AG04449 (cell line): ENCODE data around the gene SLC17A8.
"Not testable (repeated sequence)": the region's sequence is repeated elsewhere in the genome, so short reads cannot be mapped to it uniquely, and the experiment has no call there.

Experiments
- CTCF ChIA-PET: fragments of 350-600 bp; formaldehyde crosslinking; extraction: SDS; loops from one replicate; lab custom pipeline; 2021; ENCODE audit warnings: antibody characterized with exemption; lab: Yijun Ruan, JAX
- POLR2A ChIA-PET: fragments of 400-600, 350-600 bp; formaldehyde crosslinking; extraction: SDS; loops from one replicate; lab custom pipeline; 2020; ENCODE audit warnings: antibody characterized with exemption, inconsistent platforms; lab: Yijun Ruan, JAX
- DNase-seq: peaks from one replicate; pipeline ENCODE4 v3.0.0-alpha.2; 2010; ENCODE audit warnings: low read depth, low spot score
- H3K4me3 ChIP-seq: 2 replicates; pipeline ENCODE4 v1.5.1; 2011; ENCODE audit warnings: low read depth, mild to moderate bottlenecking, control low read depth, low read length
- CTCF ChIP-seq: IDR thresholded peaks from one replicate; pipeline ENCODE4 v1.5.1; 2011; ENCODE audit warnings: mild to moderate bottlenecking, moderate library complexity, low read length, control low read depth, inconsistent platforms; ENCODE audit not compliant: insufficient read depth; ENCODE audit errors: missing control alignments

SLC17A8 gene

GRCh38 chr12:100356644-100357223 lies at the start of gene SLC17A8:
Gene SLC17A8, plus strand, starts transcription at chr12:100357074. Its CDS starts 318 bp downstream, at chr12:100357392.
- POLR2A ChIA-PET: no interaction called here
- CTCF ChIA-PET: interaction anchor here (3.6 kb wide), 1 partner anchor 8 kb away, joined by 22 read pairs; no protein-coding TSS in a partner anchor
- DNase-seq: no peak
- no peak within 1 kb of the TSS for H3K4me3 ChIP-seq
- no peak for TF ChIP-seq CTCF

- POLR2A ChIA-PET, DNase-seq, H3K4me3 ChIP-seq, CTCF ChIA-PET: not testable (repeated sequence)
Measured at GRCh38 chr12:100308138-100308537, 48.7 kb upstream of the SLC17A8 start.

- H3K4me3 ChIP-seq: no peak overlapping the region
- TF ChIP-seq CTCF: no peak
- ChIA-PET CTCF (interaction anchor here (1.9 kb wide), 1 partner anchor 13 kb away, joined by 5 read pairs; no protein-coding TSS in a partner anchor), POLR2A (no interaction called here)
- no peak for DNase-seq
Measured at GRCh38 chr12:100311317-100311716, 45.6 kb upstream of the SLC17A8 start.

GRCh38 chr12:100317371-100317770 lies 39.5 kb upstream of the SLC17A8 start:
- no peak for DNase-seq
- ChIA-PET CTCF (interaction anchor here (1.7 to 1.9 kb wide), 2 partner anchors 9 to 31 kb away, joined by 5 to 6 read pairs; no protein-coding TSS in a partner anchor), POLR2A (no interaction called here)
- TF ChIP-seq CTCF: no peak
- no peak overlapping the region for H3K4me3 ChIP-seq

GRCh38 chr12:100324498-100324897 lies 32.4 kb upstream of the SLC17A8 start:
- no peak for DNase-seq
- TF ChIP-seq CTCF: no peak
- no peak overlapping the region for H3K4me3 ChIP-seq
- POLR2A ChIA-PET: no interaction called here
- CTCF ChIA-PET: interaction anchor here (1.3 kb wide), 1 partner anchor 12 kb away, joined by 5 read pairs; no protein-coding TSS in a partner anchor

- ChIA-PET POLR2A (no interaction called here), CTCF (interaction anchor here (0.9 to 1.6 kb wide), 3 partner anchors 9 to 228 kb away, joined by 3 to 5 read pairs (median 3); no protein-coding TSS in a partner anchor)
- no peak for DNase-seq
- TF ChIP-seq CTCF: no peak
- H3K4me3 ChIP-seq: no peak overlapping the region
Measured at GRCh38 chr12:100326208-100326607, 30.7 kb upstream of the SLC17A8 start.
